B cell (primary cell): ENCODE measurements around the gene MDFI.

ENCODE experiments used
- EZH2 ChIP-seq: IDR thresholded peaks from 2 replicates; pipeline ENCODE4 v1.6.1; 2012; ENCODE audit warnings: borderline replicate concordance, low read depth, mild to moderate bottlenecking, moderate library complexity, low read length; ENCODE audit not compliant: insufficient read depth, poor library complexity, severe bottlenecking
- TF ChIP-seq, protein P1 (sequence below): fragments of 200-600 bp; IDR thresholded peaks from one replicate; pipeline ENCODE4 v1.8.0; 2022; ENCODE audit warnings: antibody characterized with exemption, mild to moderate bottlenecking

DNA sequence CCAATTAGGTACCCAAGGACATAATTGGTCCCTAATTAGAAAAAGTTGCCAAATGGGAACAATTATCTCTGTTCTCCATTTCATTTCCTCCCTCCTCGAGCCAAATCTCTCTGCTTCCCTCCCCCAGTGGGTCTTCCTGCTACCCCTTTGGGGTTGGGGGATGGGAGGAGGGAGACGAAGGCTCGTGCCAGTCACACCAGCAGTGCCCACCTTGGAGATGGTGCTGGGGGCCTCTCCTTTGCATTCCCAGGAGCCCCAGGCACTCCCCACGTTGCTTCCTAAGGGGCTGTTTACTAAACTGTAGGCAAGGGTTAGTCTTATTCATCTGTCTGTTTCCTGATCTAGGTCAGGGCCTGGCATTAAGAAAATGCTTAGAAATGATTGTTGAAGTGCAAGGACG lies 33.1 kb downstream of the MDFI start:
- TF ChIP-seq, protein P1, sequence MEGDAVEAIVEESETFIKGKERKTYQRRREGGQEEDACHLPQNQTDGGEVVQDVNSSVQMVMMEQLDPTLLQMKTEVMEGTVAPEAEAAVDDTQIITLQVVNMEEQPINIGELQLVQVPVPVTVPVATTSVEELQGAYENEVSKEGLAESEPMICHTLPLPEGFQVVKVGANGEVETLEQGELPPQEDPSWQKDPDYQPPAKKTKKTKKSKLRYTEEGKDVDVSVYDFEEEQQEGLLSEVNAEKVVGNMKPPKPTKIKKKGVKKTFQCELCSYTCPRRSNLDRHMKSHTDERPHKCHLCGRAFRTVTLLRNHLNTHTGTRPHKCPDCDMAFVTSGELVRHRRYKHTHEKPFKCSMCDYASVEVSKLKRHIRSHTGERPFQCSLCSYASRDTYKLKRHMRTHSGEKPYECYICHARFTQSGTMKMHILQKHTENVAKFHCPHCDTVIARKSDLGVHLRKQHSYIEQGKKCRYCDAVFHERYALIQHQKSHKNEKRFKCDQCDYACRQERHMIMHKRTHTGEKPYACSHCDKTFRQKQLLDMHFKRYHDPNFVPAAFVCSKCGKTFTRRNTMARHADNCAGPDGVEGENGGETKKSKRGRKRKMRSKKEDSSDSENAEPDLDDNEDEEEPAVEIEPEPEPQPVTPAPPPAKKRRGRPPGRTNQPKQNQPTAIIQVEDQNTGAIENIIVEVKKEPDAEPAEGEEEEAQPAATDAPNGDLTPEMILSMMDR, result no peak
- TF ChIP-seq EZH2, result no peak
